Colonic mucosa (tissue), 4 donors: ENCODE results near the gene NFS1. TPM values are rescaled to one million over a fixed set of nuclear protein-coding genes. Genes with fewer than 3 reads are reported as not detected.
A peak's percentile ranks its signal among the peaks of the same experiment; 100 is the strongest.

Experiments used
- DNase-seq: peaks from one replicate; pipeline ENCODE4 v3.0.0-alpha.2; 2020
- H3K27ac ChIP-seq: fragments of 200-600 bp; one replicate; pipeline ENCODE4 v1.8.0; 2021
- H3K27me3 ChIP-seq: fragments of 200-600 bp; one replicate; pipeline ENCODE4 v1.8.0; 2021
- H3K36me3 ChIP-seq: fragments of 200-600 bp; one replicate; pipeline ENCODE4 v1.8.0; 2021
- H3K4me1 ChIP-seq: fragments of 200-600 bp; one replicate; pipeline ENCODE4 v1.8.0; 2021; ENCODE audit warnings: mild to moderate bottlenecking
- H3K4me3 ChIP-seq: fragments of 200-600 bp; one replicate; pipeline ENCODE4 v1.8.0; 2021
- H3K9ac ChIP-seq, 2 donors: one replicate each; pipeline ENCODE4 v1.7.0; 2013; ENCODE audit warnings: control low read depth in 2 of 2, low read depth in 2 of 2, low read length in 2 of 2
- H3K9me3 ChIP-seq: fragments of 200-600 bp; one replicate; pipeline ENCODE4 v1.8.0; 2021
- CTCF ChIP-seq: fragments of 200-600 bp; IDR thresholded peaks from one replicate; pipeline ENCODE4 v1.8.0; 2022; ENCODE audit warnings: antibody characterized with exemption, mild to moderate bottlenecking
- intact Hi-C: fragments of 100-400 bp; cut with DNase I; formaldehyde crosslinking; loops from one replicate; pipeline ENCODE4 v1.14.1; 2022
- total RNA-seq, 2 donors: library from RNA; stranded (reverse); fragmentation: NEBNext Ultra II Directional in 1 of 2; extraction: Animal tissue kit (Norgen Biotek cat#: 25700) in 1 of 2; gene quantifications; one replicate each; pipeline ENCODE4 v1.2.1, GENCODE V29; 2021
- donor health status: healthy.
- donor health status: DM: no; HTN: no; CAD: no.
- donor health status: DM: no; HTN: no; CAD: no.

Gene NFS1
- total RNA-seq, 2 donors from 2014 or later = 42.0 to 45.1 TPM

GRCh38 chr20:35739294-35740163 is 40.4 kb upstream of the NFS1 start:
- intact Hi-C loops = no loop called here
- Histone ChIP-seq H3K27ac (no peak overlapping the region), H3K4me3 (peak overlapping the region; percentile 75), H3K4me1 (peaks cover 12% of the 10 kb centered on the region), H3K27me3 (no peaks in the 10 kb centered on the region), H3K36me3 (peaks cover 30% of the 10 kb centered on the region), H3K9ac (no peak overlapping the region), H3K9me3 (no peaks in the 10 kb centered on the region)
- no peak for TF ChIP-seq CTCF
- no peak for DNase-seq

- Histone ChIP-seq H3K4me3 (no peak overlapping the region), H3K9me3 (no peaks in the 10 kb centered on the region), H3K4me1 (peaks cover 12% of the 10 kb centered on the region), H3K9ac (no peak overlapping the region), H3K27ac (no peak overlapping the region), H3K27me3 (no peaks in the 10 kb centered on the region), H3K36me3 (peaks cover 38% of the 10 kb centered on the region)
- no peak for TF ChIP-seq CTCF
- intact Hi-C loops = no loop called here
- no peak for DNase-seq
Measured at GRCh38 chr20:35738410-35739179, 39.4 kb upstream of the NFS1 start.

GRCh38 chr20:35737865-35738333 is 38.7 kb upstream of the NFS1 start:
- no peak overlapping the region for H3K4me3 ChIP-seq

DNA sequence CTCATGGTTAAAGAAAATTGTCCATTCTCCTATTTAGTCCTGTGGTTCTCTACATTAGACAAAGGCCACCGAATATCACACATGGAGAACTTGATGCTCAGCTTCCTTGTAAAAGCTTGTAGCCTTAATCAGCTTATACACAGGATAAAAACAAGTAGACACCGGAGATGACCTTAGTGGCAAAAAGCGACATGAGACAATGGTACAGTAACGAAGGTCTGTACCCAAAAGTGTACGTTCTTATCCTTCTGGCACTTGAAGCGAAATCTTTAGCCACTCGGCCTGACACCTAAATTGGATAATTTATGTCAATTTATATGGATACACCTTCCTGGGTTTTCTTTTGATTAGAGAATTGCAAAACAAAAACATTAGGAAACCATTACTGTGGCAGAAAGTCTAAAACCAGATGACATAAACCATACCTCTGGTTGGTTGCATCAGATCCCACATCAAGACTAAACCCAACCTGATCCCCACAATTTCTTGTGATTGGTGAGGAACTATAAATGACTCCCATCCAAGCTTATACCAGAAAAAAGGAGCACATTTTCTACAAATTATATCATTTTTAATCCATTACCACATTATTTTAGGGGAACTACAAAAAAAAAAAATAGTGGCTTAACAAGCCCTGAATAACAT is 36.8 kb upstream of the NFS1 start:
- Histone ChIP-seq H3K9me3 (no peaks in the 10 kb centered on the region), H3K27ac (no peak overlapping the region), H3K9ac (no peak overlapping the region), H3K36me3 (peaks cover 54% of the 10 kb centered on the region), H3K27me3 (no peaks in the 10 kb centered on the region), H3K4me3 (no peak overlapping the region), H3K4me1 (peaks cover 12% of the 10 kb centered on the region)
- no peak for DNase-seq
- intact Hi-C loops = no loop called here
- TF ChIP-seq CTCF = no peak

More at GRCh38 chr20:35737865-35738333, 38.7 kb upstream of the NFS1 start:
- Histone ChIP-seq H3K9ac (no peak overlapping the region), H3K9me3 (no peaks in the 10 kb centered on the region), H3K27me3 (no peaks in the 10 kb centered on the region), H3K36me3 (peaks cover 45% of the 10 kb centered on the region), H3K27ac (no peak overlapping the region), H3K4me1 (peaks cover 12% of the 10 kb centered on the region)
- intact Hi-C loops = no loop called here
- TF ChIP-seq CTCF = no peak
- no peak for DNase-seq
